Activated CD8-positive, alpha-beta memory T cell treated with anti-CD3 and anti-CD28 coated beads for 48 hours (primary cell): Measurements from ENCODE around the gene CA7.

Experiments used
- DNase-seq, 3 experiments: peaks; one replicate each; pipeline ENCODE4 v3.0.0-alpha.2; 2020; ENCODE audit warnings: low read depth in 2 of 3, low spot score in 2 of 3

The CA7 gene

DNA sequence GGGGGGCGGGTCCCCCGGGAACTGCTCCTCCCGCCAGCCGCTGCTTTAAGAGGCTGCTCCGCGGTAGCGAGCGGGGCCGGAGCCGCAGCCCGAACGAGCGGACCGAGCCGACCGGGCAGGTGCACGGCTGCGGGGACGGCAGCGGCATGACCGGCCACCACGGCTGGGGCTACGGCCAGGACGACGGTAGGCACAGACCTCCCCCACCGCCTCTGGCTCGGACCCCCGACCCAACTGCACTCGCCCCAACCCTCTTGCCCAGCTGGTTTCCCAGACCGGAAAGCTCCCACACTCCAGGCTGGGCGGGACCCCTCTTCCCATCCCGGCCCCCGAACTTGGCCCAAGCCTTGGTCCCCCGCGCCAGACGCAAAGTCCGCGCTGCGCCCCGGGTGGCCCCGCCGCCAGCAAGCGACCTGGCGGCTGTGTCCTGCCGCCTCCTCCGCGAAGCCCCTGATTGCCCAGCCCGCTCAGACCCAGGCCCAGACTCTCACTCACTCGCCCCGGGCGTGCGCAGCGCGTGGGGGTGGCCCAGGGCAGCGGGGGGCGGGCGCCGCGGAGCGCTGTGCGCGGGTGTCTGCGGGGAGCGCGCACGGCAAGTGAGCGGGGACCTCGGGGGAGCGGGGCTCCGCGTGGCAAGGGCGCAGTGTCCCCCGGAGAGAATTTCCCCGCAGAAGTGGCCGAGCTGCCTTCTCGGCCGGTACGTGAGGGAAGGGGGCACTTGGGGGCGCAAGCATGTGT, at the start of gene CA7:
CA7 (plus strand) TSS at position 73 of the 738 bp plus-strand sequence; CDS start at position 147, 74 bp downstream.
- no peak for DNase-seq

DNA sequence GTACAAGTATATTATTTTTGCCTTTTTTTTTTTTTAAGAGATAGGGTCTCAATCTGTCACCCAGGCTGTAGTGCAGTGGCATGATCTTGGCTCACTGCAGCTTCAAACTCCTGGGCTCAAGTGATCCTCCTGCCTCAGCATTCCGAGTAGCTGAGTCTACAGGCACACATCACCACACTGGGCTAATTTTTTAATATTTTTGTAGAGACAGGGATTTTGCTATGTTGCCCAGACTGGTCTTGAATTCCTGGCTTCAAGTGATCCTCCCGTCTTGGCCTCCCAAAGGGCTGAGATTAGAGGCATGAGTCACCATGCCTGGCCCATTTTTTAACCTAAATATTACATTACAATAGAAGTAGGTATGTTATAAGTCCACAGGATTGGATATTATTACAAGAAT, 46.1 kb upstream of the CA7 start:
- no peak for DNase-seq

GRCh38 chr16:66800856-66801255, 43.4 kb upstream of the CA7 start:
- no peak for DNase-seq

DNA sequence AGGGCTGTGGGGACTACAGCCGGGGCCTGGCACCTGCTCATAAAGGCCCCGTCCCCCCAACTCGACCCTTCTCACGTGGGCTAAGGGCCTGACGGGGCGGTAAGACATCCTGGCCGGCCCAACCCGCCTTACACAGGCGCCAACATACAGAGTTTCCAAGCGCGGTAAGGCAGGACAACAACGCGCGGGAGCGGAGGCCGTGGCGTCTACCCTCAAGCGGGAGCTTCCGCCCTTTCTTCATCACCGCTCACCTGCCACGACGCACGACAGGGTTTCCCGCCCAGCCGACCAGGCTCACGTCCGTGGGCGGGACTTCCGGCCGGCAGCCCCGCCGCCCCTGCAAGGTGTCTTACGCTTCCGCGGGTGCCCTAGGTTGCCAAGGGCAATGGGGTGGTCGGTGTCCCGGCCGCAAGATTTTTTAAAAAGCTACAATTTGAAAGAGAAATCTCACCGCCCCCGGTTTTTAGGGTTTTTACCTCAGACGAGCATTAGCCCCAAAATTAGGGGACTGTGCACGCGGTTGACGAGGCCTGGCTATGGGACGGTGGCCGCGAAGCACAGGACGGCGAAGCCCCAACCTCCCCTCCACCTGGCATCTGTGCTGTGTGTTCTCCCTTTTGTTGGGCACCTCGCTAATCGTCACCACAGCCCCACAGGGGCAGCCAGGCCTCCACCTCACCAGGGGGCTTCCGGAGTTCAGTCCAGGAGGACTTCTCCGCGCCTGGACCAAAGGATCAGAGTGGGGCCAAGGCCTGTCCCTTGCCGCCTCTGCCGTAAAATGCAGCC, 42.7 kb upstream of the CA7 start, which contains the start of gene TERB1:
TERB1 (minus strand) TSS at position 265 of the 786 bp plus-strand sequence. CDS start 4,786 bp downstream, outside the sequence.
- no peak for DNase-seq

DNA sequence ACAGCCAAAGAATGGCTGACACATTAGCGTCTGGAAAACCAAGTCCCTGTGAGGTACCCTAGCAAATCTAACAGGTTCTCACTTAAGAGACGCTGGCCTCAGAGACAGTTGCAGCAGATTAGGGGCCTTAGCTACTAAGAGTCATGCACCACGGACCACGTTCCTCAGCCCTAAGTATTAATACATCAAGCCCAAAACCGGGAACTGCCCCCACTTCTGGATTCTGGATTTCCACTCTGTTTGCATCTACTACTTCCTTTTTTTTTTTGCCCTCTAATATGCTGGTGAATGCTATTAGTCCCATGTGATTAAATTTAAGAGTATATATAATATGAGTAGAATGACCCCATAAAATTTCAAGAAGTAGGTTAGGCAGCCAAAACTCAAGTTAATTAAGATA, 42.1 kb upstream of the CA7 start:
- no peak for DNase-seq

DNA sequence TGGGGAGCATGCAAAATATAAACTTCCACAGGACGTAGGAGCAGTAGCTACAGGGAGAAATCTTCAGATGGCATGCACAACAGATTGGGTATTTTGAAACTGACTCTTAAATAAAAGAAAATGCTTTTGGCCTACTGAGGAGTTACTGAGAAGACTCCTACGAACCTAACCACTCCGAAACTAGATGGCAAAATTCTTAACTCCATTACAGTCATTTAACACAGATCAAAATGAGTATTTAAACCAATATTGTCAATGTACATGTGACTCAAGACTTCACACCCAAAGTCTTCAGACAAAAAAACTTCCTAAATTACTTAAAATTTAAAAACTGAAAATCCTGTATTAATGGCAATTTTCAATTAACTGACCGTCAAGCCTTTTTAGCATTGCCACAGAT, 34.4 kb upstream of the CA7 start:
- DNase-seq, result no peak

DNA sequence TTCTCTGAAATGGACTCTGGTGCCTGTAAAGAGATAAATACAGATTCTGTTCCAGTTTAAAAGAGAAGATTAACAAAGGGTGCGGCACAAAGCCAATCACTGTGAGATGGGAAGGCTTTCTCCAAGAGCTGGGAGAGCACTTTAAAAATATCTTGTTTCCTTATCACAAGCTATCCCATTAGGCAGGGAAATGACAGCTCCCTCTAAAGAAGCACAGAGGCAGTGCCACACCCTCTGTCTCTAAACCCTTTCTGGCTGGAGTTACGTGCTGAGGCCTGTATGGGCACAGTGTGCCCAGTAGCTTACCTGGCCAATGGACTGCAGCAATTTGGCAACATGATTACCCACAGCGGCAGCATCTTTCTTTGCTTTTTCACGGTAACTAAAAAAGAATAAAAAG, 33.8 kb upstream of the CA7 start:
- DNase-seq, result no peak

DNA sequence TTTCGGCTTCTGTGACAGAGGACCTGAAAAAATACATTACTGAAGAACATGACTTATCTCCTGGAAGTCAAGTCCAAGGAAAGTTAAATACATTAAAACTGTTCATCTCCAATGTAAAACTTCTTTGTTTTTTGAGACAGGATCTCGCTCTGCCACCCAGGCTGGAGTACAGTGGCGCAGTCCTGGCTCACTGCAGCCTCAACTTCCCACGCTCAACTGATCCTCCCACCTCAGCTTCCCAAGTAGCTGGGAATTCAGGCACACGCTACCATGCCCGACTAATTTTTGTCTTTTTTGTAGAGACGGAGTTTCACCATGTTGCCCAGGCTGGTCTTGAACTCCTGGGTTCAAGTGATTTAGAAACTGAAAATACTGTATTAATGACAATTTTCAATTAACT, 33.2 kb upstream of the CA7 start:
- DNase-seq, result no peak

- DNase-seq, result no peak
These were observed 29.5 kb upstream of the CA7 start for GRCh38 chr16:66814734-66815133.

GRCh38 chr16:66824006-66824405, 20.2 kb upstream of the CA7 start:
- DNase-seq, result no peak

- DNase-seq, result peak; percentile 75 to 83 (median 83)
These were observed 13.5 kb upstream of the CA7 start, which contains the start of gene NAE1 for GRCh38 chr16:66830422-66831404. TSS of gene NAE1 (minus strand) at chr16:66830976. CDS start at chr16:66830899, 77 bp downstream.

DNA sequence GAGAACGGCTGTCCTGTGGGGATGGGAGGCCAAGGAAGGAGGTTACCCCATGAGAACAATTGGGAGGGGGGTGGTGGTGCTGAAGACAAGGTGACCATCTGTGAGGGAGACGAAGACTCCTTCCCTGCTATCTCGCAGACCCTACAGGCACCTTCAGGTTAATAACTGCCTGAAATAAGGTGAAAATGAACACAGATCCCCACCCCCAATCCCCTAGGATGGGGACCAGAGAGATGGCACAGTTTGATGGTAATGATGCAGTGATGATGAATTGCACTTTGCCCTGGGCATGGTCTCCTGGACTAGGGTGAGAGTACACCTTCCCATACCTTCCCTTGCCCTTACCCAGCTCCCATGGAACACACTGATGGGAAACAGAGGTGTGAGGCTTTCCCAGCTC, 12.0 kb upstream of the CA7 start:
- no peak for DNase-seq

DNA sequence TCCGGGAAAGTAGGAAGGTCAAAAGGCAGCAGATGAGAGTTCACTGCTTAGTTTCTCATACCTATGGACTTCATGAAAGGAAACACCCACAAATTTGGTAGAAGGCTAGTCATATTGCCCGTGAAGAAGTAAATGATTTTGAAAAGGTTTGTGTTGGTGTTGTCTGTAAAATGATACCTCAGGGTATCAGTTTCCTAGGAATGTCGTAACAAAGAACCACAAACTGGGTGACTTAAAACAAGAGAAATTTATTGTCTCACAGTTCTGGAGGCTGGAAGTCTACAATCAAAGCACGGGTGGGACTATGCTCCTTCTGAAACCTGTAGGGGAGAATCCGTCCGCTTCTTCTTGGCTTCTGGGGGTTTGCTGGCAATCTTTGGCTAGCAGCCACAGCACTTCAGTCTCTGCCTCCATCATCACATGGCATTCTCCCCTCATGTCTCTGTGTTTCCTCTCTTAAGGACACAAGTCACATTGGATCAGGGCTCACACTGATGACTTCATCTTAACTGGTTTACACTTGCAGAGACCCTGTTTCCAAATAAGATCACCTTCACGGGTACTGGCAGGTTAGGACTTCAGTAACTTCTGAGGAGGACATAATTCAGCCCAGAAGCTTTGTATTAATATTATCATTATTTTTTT, 11.4 kb upstream of the CA7 start:
- no peak for DNase-seq

DNA sequence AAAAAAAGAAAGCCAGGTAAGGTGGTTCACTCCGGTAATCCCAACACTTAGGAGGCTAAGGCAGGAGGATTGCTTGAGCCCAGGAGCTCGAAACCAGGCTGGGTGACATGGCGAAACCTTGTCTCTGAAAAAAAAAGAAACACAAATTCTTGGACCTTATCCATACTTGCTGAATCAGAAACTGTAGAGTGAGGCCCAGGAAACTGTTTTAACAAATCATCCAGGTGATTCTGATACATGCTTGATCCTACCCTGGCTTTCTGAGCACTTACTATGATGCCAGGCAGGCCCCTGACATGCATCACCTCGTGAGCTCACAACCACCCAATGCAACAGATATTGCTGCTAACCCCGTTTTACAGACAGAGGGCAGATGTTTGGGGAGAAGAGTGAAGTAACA, 9.5 kb upstream of the CA7 start:
- DNase-seq, result no peak

DNA sequence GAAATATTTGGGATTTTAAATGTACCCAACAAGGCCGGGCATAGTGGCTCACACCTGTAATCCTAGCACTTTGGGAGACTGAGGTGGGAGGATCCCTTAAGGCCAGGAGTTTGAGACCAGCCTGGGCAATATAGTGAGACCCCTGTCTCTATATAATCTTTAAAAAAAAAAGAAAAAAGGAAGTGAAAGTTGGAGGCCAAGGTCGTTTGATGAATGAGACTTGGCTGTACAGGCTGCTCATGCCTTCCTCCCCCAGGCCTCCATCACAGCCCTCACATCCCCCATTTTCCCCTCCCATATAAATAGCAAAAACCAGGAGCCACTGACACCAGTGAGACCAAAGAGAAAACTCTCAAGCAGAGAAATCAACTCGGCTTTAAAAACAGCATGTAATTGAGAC, 3.3 kb upstream of the CA7 start:
- DNase-seq, result no peak

GRCh38 chr16:66841366-66841765, 2.8 kb upstream of the CA7 start:
- DNase-seq, result no peak

- DNase-seq, result no peak
These were observed 1.4 kb upstream of the CA7 start for GRCh38 chr16:66842765-66843164.

DNA sequence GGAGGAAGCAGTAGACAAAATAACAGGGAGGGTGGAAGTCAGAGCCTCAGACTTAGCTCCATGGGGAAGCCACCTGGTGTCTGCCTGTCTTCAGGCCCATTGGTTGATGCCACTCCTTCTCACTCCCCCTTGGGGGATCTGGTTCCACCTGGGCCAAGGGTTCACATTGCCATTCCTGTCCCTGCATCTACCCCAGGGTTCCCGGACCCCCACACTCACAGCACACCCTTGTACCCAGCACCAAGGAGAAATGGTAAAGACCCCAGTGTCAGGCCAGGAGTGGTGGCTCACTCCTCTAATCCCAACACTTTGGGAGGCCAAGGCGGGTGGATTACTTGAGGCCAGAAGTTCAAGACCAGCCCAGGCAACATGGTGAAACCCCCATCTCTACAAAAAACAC, 1.0 kb upstream of the CA7 start:
- no peak for DNase-seq

DNA sequence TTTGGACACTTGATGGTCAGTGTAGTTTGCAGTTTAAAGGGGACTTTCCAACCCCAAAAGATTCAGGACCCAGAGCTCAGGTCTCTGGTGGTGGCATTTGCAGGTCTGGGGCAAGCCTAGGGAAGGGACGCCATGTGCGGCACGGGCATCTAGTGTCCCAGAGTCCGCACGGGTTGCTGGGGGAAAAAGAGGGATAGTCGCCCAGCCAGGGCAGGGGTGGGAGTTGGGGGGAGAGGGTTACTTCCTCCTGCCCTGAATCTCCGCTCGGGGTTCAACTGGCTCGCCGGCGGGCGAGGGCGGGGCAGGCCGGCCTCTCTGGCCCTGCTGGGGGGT, 239 bp upstream of the CA7 start:
- DNase-seq, result no peak

- DNase-seq, result no peak
These were observed 831 bp downstream of the CA7 start for GRCh38 chr16:66845080-66845410.

GRCh38 chr16:66845791-66846221, 1.6 kb downstream of the CA7 start:
- no peak for DNase-seq
